Lung (tissue), 12 donors: ENCODE data around the gene DPY19L1. TPM values are rescaled to one million over a fixed set of nuclear protein-coding genes. Genes with fewer than 3 reads are reported as not detected.
"Not testable (repeated sequence)": the region's sequence is repeated elsewhere in the genome, so short reads cannot be mapped to it uniquely, and the experiment has no call there.

ENCODE experiments used
- ATAC-seq: fragments of 200-7000 bp; cut with Tn5 transposase; one replicate; pipeline ENCODE4 v1.9.1; 2020; ENCODE audit warnings: moderate number of reproducible peaks; ENCODE audit not compliant: insufficient read depth, low FRiP score
- DNase-seq, 3 donors: peaks; one replicate each; pipeline ENCODE4 v3.0.0-alpha.2; 2013 to 2017
- H3K27ac ChIP-seq, 2 donors: one replicate each; pipeline ENCODE4 v1.5.1; 2013; ENCODE audit warnings: mild to moderate bottlenecking in 2 of 2, moderate library complexity in 2 of 2, control low read depth in 1 of 2, inconsistent platforms in 1 of 2, low read depth in 1 of 2, low read length in 1 of 2
- H3K27me3 ChIP-seq, 3 donors: one replicate each; pipeline ENCODE4 v1.5.1; 2013; ENCODE audit warnings: low read length in 2 of 3; ENCODE audit not compliant: control insufficient read depth in 3 of 3, insufficient read depth in 3 of 3
- H3K36me3 ChIP-seq, 4 donors: one replicate each; pipeline ENCODE4 v1.5.1; 2013; ENCODE audit warnings: low read length in 4 of 4, mild to moderate bottlenecking in 1 of 4, moderate library complexity in 1 of 4; ENCODE audit not compliant: control insufficient read depth in 4 of 4, insufficient read depth in 4 of 4
- H3K4me1 ChIP-seq, 5 donors: one replicate each; pipeline ENCODE4 v1.5.1; 2013; ENCODE audit warnings: low read length in 5 of 5, mild to moderate bottlenecking in 2 of 5, moderate library complexity in 1 of 5; ENCODE audit not compliant: control insufficient read depth in 5 of 5, insufficient read depth in 5 of 5
- H3K4me3 ChIP-seq: one replicate; pipeline ENCODE4 v1.5.1; 2013; ENCODE audit warnings: mild to moderate bottlenecking, control low read depth, moderate library complexity
- H3K9ac ChIP-seq, 2 donors: one replicate each; pipeline ENCODE4 v1.5.1; 2013; ENCODE audit warnings: low read length in 2 of 2, control low read depth in 1 of 2; ENCODE audit not compliant: insufficient read depth in 1 of 2
- H3K9me3 ChIP-seq, 4 donors: one replicate each; pipeline ENCODE4 v1.5.1; 2013; ENCODE audit warnings: low read length in 3 of 4, mild to moderate bottlenecking in 1 of 4, moderate library complexity in 1 of 4; ENCODE audit not compliant: control insufficient read depth in 4 of 4, insufficient read depth in 3 of 4
- CTCF ChIP-seq: IDR thresholded peaks from 2 replicates; pipeline ENCODE4 v1.5.1; 2012; ENCODE audit warnings: mild to moderate bottlenecking; ENCODE audit errors: control extremely low read depth, extremely low read depth
- WGBS, 2 donors: extraction: QIAGEN DNeasy Blood & Tissue Kit; methylation state at CpG; one replicate each; pipeline ENCODE4 v1.1.7; 2013; 5-methylcytosine and 5-hydroxymethylcytosine counted together
- polyA plus RNA-seq, 2 donors: library from polyadenylated mRNA; stranded (reverse); fragments of 200-250 nt; gene quantifications; one replicate each; pipeline ENCODE4 v1.2.1, GENCODE V29; 2013
- total RNA-seq, 2 donors: library from RNA; depleted of rRNA in 1 of 2; stranded (reverse); fragments of >200 nt in 1 of 2; gene quantifications; one replicate each; pipeline ENCODE4 v1.2.1, GENCODE V29; 2014 to 2021
- donor health status: control.
- donor health status: control.
- donor health status: Bipolar disorder and iron deficiency.
- donor health status: healthy.
- donor health status: DM: yes; HTN: yes; CAD: no.

Gene DPY19L1
- total and polyA plus RNA-seq, 4 donors: 10.4 to 83.3 (median 32.7) TPM

- DNase-seq: peak in 1 of 3 donors; percentile 12
These were observed 90.8 kb downstream of the DPY19L1 start for GRCh38 chr7:34946486-34946885.

GRCh38 chr7:34945894-34946477 lies 91.3 kb downstream of the DPY19L1 start:
- H3K27ac ChIP-seq, H3K36me3 ChIP-seq, H3K9ac ChIP-seq, H3K27me3 ChIP-seq, H3K9me3 ChIP-seq, ATAC-seq, H3K4me3 ChIP-seq: not testable (repeated sequence)
- H3K4me1 ChIP-seq: peaks cover 0 to 18% (median 0%) of the 10 kb centered on the region in 5 donors
- DNase-seq: peak in 2 of 3 donors; percentile 32 to 36
- 68 to 83% methylated on average over 7 of the region's 7 CpGs for WGBS, 2 donors

More at GRCh38 chr7:34946486-34946885, 90.8 kb downstream of the DPY19L1 start:
- no peak for ATAC-seq
- TF ChIP-seq CTCF: no peak
- Histone ChIP-seq H3K4me3 (no peak overlapping the region), H3K27ac (no peak overlapping the region), H3K4me1 (peaks cover 0 to 18% (median 0%) of the 10 kb centered on the region in 5 donors), H3K36me3 (no peaks in the 10 kb centered on the region), H3K9ac (no peak overlapping the region), H3K27me3 (no peaks in the 10 kb centered on the region), H3K9me3 (no peaks in the 10 kb centered on the region)
- WGBS, 2 donors: 72 to 86% methylated on average over 4 of the region's 4 CpGs

GRCh38 chr7:34939175-34939574 lies 98.1 kb downstream of the DPY19L1 start:
- no peak for DNase-seq
- Histone ChIP-seq H3K9ac (no peak overlapping the region), H3K27ac (no peak overlapping the region), H3K4me3 (no peak overlapping the region), H3K27me3 (no peaks in the 10 kb centered on the region), H3K9me3 (no peaks in the 10 kb centered on the region), H3K4me1 (peaks cover 0 to 2% (median 0%) of the 10 kb centered on the region in 5 donors), H3K36me3 (peaks cover 0 to 6% (median 2%) of the 10 kb centered on the region in 4 donors)
- WGBS, 2 donors: 90% methylated on average over 6 of the region's 6 CpGs
- no peak for ATAC-seq
- TF ChIP-seq CTCF: no peak

GRCh38 chr7:34935735-34936165 lies 101.5 kb downstream of the DPY19L1 start:
- not testable (repeated sequence) for DNase-seq, H3K36me3 ChIP-seq
- 60 to 84% methylated on average over 2 of the region's 2 CpGs for WGBS, 2 donors

More at GRCh38 chr7:34935735-34936165, 101.5 kb downstream of the DPY19L1 start:
- not testable (repeated sequence) for H3K4me3 ChIP-seq, H3K4me1 ChIP-seq, H3K27ac ChIP-seq, H3K27me3 ChIP-seq, H3K9me3 ChIP-seq, H3K9ac ChIP-seq, ATAC-seq
